Omental fat pad (tissue), 4 donors: Measurements from ENCODE around the gene NIF3L1. TPM values are rescaled to one million over a fixed set of nuclear protein-coding genes. Genes with fewer than 3 reads are reported as not detected.

Experiments
- ATAC-seq: fragments of 150-250 bp; one replicate; pipeline ENCODE4 v1.9.1; 2016; ENCODE audit warnings: mild to moderate bottlenecking, moderate library complexity; ENCODE audit not compliant: low FRiP score
- DNase-seq: peaks from one replicate; pipeline ENCODE4 v3.0.0-alpha.2; 2019; ENCODE audit warnings: low spot score
- total RNA-seq, 4 donors: library from RNA; depleted of rRNA; stranded (reverse); fragments of >200 nt; gene quantifications; one replicate each; pipeline ENCODE4 v1.1.0, GENCODE V29; 2016
- TF ChIP-seq, protein P1 (sequence below), 3 donors: fragments of 450-650 bp; IDR thresholded peaks; one replicate each; pipeline ENCODE4 v1.5.1; 2016 to 2017; ENCODE audit warnings: antibody characterized with exemption in 3 of 3, mild to moderate bottlenecking in 3 of 3, moderate library complexity in 2 of 3

NIF3L1 gene
- total RNA-seq, 4 donors from 2014 or later = 9.2 to 24.1 (median 15.6) TPM

DNA sequence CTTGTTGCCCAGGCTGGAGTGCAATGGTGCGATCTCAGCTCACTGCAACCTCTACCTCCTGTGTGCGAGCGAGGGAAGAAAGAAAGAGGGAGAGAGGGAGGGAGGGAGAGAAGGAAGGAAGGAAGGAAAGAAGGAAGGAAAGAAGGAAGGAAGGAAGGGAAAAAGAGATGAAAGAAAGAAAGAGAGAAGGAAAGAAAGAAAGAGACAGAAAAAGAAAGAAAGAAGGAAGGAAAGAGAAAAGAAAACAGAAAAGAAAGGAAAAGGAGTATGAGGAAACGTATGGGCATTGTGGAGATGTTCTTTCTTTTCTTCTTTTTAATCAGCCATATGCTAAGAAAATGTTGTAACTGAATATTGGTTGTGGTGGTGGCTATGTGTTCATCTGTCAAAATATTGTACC is 41.2 kb upstream of the NIF3L1 start:
- no peak for DNase-seq
- no peak for ATAC-seq
- TF ChIP-seq, protein P1, sequence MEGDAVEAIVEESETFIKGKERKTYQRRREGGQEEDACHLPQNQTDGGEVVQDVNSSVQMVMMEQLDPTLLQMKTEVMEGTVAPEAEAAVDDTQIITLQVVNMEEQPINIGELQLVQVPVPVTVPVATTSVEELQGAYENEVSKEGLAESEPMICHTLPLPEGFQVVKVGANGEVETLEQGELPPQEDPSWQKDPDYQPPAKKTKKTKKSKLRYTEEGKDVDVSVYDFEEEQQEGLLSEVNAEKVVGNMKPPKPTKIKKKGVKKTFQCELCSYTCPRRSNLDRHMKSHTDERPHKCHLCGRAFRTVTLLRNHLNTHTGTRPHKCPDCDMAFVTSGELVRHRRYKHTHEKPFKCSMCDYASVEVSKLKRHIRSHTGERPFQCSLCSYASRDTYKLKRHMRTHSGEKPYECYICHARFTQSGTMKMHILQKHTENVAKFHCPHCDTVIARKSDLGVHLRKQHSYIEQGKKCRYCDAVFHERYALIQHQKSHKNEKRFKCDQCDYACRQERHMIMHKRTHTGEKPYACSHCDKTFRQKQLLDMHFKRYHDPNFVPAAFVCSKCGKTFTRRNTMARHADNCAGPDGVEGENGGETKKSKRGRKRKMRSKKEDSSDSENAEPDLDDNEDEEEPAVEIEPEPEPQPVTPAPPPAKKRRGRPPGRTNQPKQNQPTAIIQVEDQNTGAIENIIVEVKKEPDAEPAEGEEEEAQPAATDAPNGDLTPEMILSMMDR (IDR thresholded peaks at IDR 0.05) = no peak

DNA sequence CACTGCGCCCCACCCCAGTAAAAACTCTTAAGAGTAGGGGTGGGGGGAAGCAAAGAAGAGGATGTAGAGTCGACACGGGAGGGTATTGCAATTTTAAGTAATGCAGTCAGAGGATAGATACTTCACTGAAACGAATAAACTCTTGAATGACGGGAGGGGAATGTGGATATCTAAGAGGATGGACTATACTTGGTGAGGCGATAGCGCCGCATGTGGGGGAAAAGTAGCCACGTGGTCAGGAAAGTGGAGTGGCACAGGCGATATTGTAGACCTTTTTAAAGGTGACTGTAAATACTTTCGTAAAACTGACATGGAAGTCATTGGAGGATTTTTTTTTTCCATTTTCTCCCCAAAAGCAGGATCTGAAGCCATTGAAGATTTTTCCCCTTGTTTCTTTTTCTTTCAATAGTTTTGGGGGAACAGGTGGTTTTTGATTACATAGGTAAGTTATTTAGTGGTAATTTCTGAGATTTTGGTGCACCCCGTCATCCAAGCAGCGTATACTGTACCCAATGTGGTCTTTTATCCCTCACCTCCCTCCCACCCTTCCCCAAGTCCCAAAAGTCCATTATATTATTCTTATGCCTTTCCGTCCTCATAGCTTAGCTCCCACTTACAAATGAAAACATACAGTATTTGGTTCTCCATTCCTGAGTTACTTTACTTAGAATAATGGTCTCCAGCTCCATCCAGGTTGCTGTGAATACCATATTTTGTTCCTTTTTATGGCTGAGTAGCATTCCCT is 38.5 kb upstream of the NIF3L1 start:
- ATAC-seq (no peak), DNase-seq (no peak)
- TF ChIP-seq, protein P1 (IDR thresholded peaks at IDR 0.05) = no peak

DNA sequence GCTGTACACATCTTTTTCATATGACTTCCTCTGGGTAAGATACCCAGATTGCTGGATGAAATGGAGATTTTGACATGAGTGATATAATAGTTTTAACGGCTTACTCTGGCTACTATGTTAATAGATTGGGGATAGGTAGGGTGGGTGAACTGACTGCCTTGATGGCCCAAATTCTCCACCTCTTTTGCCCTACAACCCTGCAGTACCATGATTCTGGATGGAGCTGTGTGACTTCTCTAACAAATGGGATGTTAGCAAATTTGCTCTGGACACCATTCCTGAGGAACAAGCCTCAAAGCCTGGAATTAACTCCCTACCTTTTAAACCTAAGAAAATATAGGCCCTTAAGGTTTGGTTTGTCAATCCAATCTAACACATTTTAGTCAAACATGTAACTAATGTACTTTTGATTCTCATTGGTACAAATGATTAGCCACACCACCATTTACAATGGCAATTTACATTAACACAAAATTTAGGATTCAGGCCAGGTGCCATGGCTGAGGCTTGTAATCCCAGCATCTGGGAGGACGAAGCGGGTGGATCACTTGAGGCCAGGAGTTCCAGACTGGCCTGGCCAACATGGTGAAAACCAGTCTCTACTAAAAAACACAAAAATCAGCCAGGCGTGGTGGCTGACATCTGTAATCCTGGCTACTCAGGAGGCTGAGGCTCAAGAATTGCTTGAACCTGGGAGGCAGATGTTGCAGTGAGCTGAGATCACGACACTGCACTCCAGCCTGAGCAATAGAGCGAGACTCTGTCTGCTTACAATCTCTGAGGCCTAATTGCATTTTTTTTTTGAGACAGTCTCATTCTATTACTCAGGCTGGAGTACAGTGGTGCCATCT is 37.5 kb upstream of the NIF3L1 start:
- DNase-seq (no peak), ATAC-seq (no peak)
- TF ChIP-seq, protein P1 (IDR thresholded peaks at IDR 0.05) = no peak

DNA sequence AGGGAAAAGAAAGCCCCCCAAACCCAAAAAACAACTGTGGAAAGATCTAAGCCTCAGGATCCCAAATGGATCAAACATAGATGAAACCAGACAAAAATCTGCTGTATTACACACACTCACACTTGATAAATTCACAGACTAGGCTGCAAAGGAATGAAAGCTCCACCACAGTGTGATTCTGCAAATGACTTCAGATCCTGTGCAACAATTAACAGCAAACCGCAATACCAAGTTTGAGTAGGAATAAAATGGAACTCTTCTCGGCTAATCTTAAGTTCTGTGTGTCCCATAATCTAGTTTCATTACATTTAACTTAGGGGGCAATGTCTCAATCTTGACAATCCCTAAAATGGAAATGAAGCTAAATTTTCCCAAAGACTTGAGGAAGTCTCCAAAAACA is 36.6 kb upstream of the NIF3L1 start:
- DNase-seq (no peak), ATAC-seq (no peak)
- TF ChIP-seq, protein P1 (IDR thresholded peaks at IDR 0.05) = no peak

DNA sequence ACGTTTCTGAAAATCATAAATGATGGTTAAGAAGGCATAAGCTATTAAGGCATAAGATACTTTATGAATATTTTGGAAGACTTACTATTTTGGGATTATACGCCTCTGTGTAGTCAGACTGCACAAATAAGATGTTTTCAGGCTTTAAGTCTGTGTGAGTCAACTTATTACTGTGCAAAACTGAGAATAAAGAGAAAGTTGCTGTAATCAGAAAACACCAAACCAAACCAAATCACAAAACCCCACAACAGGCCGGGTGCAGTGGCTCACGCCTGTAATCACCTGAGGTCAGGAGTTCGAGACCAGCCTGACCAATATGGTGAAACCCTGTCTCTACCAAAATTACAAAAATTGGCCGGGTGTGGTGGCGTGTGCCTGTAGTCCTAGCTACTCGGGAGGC is 32.4 kb upstream of the NIF3L1 start:
- no peak for ATAC-seq
- TF ChIP-seq, protein P1 (IDR thresholded peaks at IDR 0.05) = no peak

DNA sequence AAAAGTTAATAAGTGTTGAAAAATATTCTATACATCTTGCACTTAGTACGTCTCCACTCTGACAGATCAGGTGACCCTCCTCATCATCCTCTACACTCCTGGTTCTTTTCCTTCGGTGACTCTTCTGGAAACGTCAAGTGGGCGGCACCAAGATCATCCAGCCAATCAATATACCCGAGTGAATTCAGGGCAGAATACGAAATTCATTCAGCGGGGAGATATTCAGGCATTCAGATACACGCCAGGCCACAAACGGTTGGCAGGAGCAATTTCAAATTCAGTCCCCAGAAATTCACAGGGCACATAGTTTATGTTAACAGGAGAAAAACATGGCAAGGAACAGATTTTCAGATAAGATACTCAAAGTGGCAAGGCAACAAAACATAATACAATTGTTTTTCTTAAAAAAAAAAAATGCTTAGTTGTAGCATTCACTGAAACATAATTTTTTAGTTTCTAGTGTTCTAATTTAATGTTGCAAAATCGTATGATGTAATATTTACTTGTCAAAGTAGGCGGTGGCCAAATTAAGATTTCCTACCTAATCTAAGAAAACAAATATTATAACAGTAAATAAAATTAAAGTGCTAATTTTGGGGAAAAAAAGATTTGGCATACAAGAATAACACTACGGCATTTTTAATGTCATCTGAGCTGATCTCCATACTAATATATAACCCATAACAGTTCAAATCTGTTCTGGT is 28.9 kb upstream of the NIF3L1 start:
- TF ChIP-seq, protein P1 (IDR thresholded peaks at IDR 0.05) = no peak
- ATAC-seq = no peak
- no peak for DNase-seq

More for the DNA sequence above, 32.4 kb upstream of the NIF3L1 start:
- DNase-seq = no peak
